ENCODE data around the gene C1R. TPM values are rescaled to one million over a fixed set of nuclear protein-coding genes. Genes with fewer than 3 reads are reported as not detected.

The C1R gene
- total RNA-seq, 1 experiment from 2014 or later: 9.6 TPM

DNA sequence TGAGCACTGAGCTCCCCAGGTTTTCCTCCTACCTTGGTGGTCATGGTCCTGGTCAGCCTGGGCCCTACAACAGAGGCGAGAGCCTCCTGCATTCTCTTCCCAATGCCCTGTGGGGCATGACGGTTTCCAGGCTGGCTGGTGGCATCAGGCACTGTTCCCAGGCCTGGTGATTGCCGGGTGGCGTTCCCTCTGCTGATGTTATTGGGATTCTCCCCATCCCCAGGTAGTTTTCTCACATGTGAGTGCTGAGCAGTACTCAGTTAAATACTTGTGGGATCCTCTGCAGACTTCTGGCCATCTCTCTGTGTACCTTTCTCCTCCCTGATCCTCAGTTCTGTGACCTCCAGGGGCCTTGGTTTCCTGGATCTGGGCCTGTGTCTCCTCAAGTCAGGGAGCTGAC is 15.8 kb downstream of the C1R start:
- ATAC-seq (no peak), DNase-seq (no peak)
- POLR2A ChIA-PET (ENCODE audit: unreplicated experiment): no interaction called here
- Histone ChIP-seq H3K4me2 (ENCODE audit: low read length) (no peak overlapping the region), H3K27me3 (ENCODE audit: low read length) (no peaks in the 10 kb centered on the region), H3K79me2 (ENCODE audit: low read length) (no peaks in the 10 kb centered on the region), H3K4me3 (ENCODE audit: low read length) (no peak overlapping the region), H2AFZ (ENCODE audit: low read length) (no peak overlapping the region), H3K27ac (ENCODE audit: low read length) (no peak overlapping the region), H4K20me1 (ENCODE audit: low read length) (no peaks in the 10 kb centered on the region), H3K36me3 (ENCODE audit: low read depth, low read length) (no peaks in the 10 kb centered on the region), H3K9me3 (ENCODE audit: low read length) (no peaks in the 10 kb centered on the region), H3K9ac (ENCODE audit: low read length) (no peak overlapping the region), H3F3A (ENCODE audit: low read length, unreplicated experiment) (no peaks in the 10 kb centered on the region), H3K9me2 (replicated peaks; ENCODE audit: low read length) (no peaks in the 10 kb centered on the region), H3K4me1 (ENCODE audit: insufficient read depth, low read length) (peaks cover 15% of the 10 kb centered on the region; the same call in 1 of the 2 replicates)
- intact Hi-C loops (cut with micrococcal nuclease): no loop called here
- CTCF ChIA-PET: no interaction called here
- TF ChIP-seq CTCF (conservative IDR thresholded peaks at IDR 0.05; ENCODE audit: low read depth, low read length) (no peak), EZH2phosphoT487 (IDR thresholded peaks at IDR 0.05; ENCODE audit: borderline replicate concordance, low read length) (no peak), EZH2 (IDR thresholded peaks at IDR 0.05; ENCODE audit: low read length, unreplicated experiment) (no peak)
- no TSS peak for BruUV-seq (replicated peaks)

- Histone ChIP-seq H2AFZ (ENCODE audit: low read length) (no peak overlapping the region), H3K27ac (ENCODE audit: low read length) (no peak overlapping the region), H3F3A (ENCODE audit: low read length, unreplicated experiment) (no peaks in the 10 kb centered on the region), H3K79me2 (ENCODE audit: low read length) (no peaks in the 10 kb centered on the region), H3K27me3 (ENCODE audit: low read length) (no peaks in the 10 kb centered on the region), H4K20me1 (ENCODE audit: low read length) (no peaks in the 10 kb centered on the region), H3K4me1 (ENCODE audit: insufficient read depth, low read length) (peaks cover 15% of the 10 kb centered on the region; the same call in 1 of the 2 replicates), H3K9ac (ENCODE audit: low read length) (no peak overlapping the region), H3K36me3 (ENCODE audit: low read depth, low read length) (no peaks in the 10 kb centered on the region), H3K4me3 (ENCODE audit: low read length) (no peak overlapping the region), H3K4me2 (ENCODE audit: low read length) (no peak overlapping the region), H3K9me3 (ENCODE audit: low read length) (no peaks in the 10 kb centered on the region), H3K9me2 (replicated peaks; ENCODE audit: low read length) (no peaks in the 10 kb centered on the region)
- no TSS peak for BruUV-seq (replicated peaks)
- ATAC-seq (no peak), DNase-seq (no peak)
- CTCF ChIA-PET: no interaction called here
- POLR2A ChIA-PET (ENCODE audit: unreplicated experiment): no interaction called here
- no peak for TF ChIP-seq CTCF (conservative IDR thresholded peaks at IDR 0.05; ENCODE audit: low read depth, low read length)
- TF ChIP-seq EZH2 (IDR thresholded peaks at IDR 0.05; ENCODE audit: low read length, unreplicated experiment): no peak
- TF ChIP-seq EZH2phosphoT487 (IDR thresholded peaks at IDR 0.05; ENCODE audit: borderline replicate concordance, low read length): no peak
- intact Hi-C loops (cut with micrococcal nuclease): no loop called here
Observed at GRCh38 chr12:7075939-7076338, 16.3 kb downstream of the C1R start.

DNA sequence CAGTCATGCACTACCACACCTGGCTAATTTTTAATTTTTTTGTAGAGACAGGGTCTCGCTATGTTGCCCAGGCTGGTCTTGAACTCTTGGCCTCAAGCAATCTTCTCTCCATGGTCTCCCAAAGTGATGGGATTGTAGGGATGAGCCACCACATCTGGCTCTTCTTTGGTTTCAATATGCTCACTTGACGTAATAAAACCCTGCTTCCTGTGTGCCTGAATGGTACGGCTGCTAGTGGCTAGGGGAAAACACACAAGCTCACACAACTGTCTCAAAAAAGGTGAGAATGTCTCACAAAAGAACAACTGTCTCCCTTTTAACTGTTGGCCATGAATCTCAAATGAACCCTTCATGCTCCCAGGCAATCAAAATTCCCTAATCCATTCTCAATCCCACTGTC is 16.7 kb downstream of the C1R start:
- intact Hi-C loops (cut with micrococcal nuclease): no loop called here
- POLR2A ChIA-PET (ENCODE audit: unreplicated experiment): no interaction called here
- no peaks in the 10 kb centered on the region for H3F3A ChIP-seq (ENCODE audit: low read length, unreplicated experiment)
- no peaks in the 10 kb centered on the region for H3K9me3 ChIP-seq (ENCODE audit: low read length)
- no peaks in the 10 kb centered on the region for H4K20me1 ChIP-seq (ENCODE audit: low read length)
- H3K36me3 ChIP-seq (ENCODE audit: low read depth, low read length): no peaks in the 10 kb centered on the region
- H3K27ac ChIP-seq (ENCODE audit: low read length): no peak overlapping the region
- CTCF ChIA-PET: no interaction called here
- no peaks in the 10 kb centered on the region for H3K27me3 ChIP-seq (ENCODE audit: low read length)
- ATAC-seq (no peak), DNase-seq (no peak)
- no peaks in the 10 kb centered on the region for H3K79me2 ChIP-seq (ENCODE audit: low read length)
- no peak overlapping the region for H2AFZ ChIP-seq (ENCODE audit: low read length)
- H3K4me3 ChIP-seq (ENCODE audit: low read length): no peak overlapping the region
- TF ChIP-seq CTCF (conservative IDR thresholded peaks at IDR 0.05; ENCODE audit: low read depth, low read length) (no peak), EZH2phosphoT487 (IDR thresholded peaks at IDR 0.05; ENCODE audit: borderline replicate concordance, low read length) (no peak), EZH2 (IDR thresholded peaks at IDR 0.05; ENCODE audit: low read length, unreplicated experiment) (no peak)
- no peak overlapping the region for H3K9ac ChIP-seq (ENCODE audit: low read length)
- H3K9me2 ChIP-seq (replicated peaks; ENCODE audit: low read length): no peaks in the 10 kb centered on the region
- H3K4me1 ChIP-seq (ENCODE audit: insufficient read depth, low read length): peaks cover 15% of the 10 kb centered on the region; the same call in 1 of the 2 replicates
- BruUV-seq (replicated peaks): no TSS peak
- H3K4me2 ChIP-seq (ENCODE audit: low read length): no peak overlapping the region
